Type B pancreatic cell (in vitro differentiated cells): Measurements from ENCODE around the gene C2CD4D. TPM values are rescaled to one million over a fixed set of nuclear protein-coding genes. Genes with fewer than 3 reads are reported as not detected.

Experiments used
- DNase-seq: peaks from one replicate; pipeline ENCODE4 v3.0.0; 2021; ENCODE audit warnings: mixed read lengths; ENCODE audit not compliant: unreplicated experiment; ENCODE audit errors: extremely low spot score
- H3K27ac Mint-ChIP-seq: 2 replicates; pipeline ENCODE4 v1.8.0; 2021; ENCODE audit warnings: mild to moderate bottlenecking, mixed read lengths
- H3K27me3 Mint-ChIP-seq: 2 replicates; pipeline ENCODE4 v1.8.0; 2021; ENCODE audit warnings: mixed read lengths
- H3K36me3 Mint-ChIP-seq: 2 replicates; pipeline ENCODE4 v1.8.0; 2021; ENCODE audit warnings: mixed read lengths
- H3K4me1 Mint-ChIP-seq: one replicate; pipeline ENCODE4 v1.8.0; 2021; ENCODE audit warnings: mixed read lengths; ENCODE audit not compliant: unreplicated experiment
- H3K4me3 Mint-ChIP-seq: 2 replicates; pipeline ENCODE4 v1.8.0; 2021; ENCODE audit warnings: mild to moderate bottlenecking, mixed read lengths
- H3K9me3 Mint-ChIP-seq: 2 replicates; pipeline ENCODE4 v1.8.0; 2021; ENCODE audit warnings: mixed read lengths
- CTCF ChIP-seq: fragments of 200-600 bp; sonication (generic); conservative IDR thresholded peaks from 2 replicates; pipeline ENCODE4 v1.5.0; 2021; ENCODE audit warnings: antibody characterized with exemption, mild to moderate bottlenecking
- total RNA-seq: library from RNA; stranded (reverse); gene quantifications from 2 replicates; pipeline ENCODE4 v1.2.1, GENCODE V29; 2021; ENCODE audit warnings: low replicate concordance

The C2CD4D gene
- total RNA-seq, 1 donor from 2014 or later = 0.43 TPM

- Mint-ChIP-seq H3K27ac (no peak within 1 kb of the TSS), H3K36me3 (no peaks in the 10 kb centered on the region), H3K9me3 (no peaks in the 10 kb centered on the region), H3K4me3 (no peak within 1 kb of the TSS), H3K27me3 (peaks cover 31% of the 10 kb centered on the region), H3K4me1 (no peaks in the 10 kb centered on the region)
- DNase-seq = no peak
- TF ChIP-seq CTCF = no peak
Measured at GRCh38 chr1:151853411-151853943, 13.9 kb upstream of the C2CD4D start, which contains the start of gene THEM5. Gene THEM5 (minus strand): TSS chr1:151853712. CDS start chr1:151853565, 147 bp downstream.

- no peak for TF ChIP-seq CTCF
- no peaks in the 10 kb centered on the region for H3K9me3 Mint-ChIP-seq
- no peaks in the 10 kb centered on the region for H3K4me1 Mint-ChIP-seq
- no peaks in the 10 kb centered on the region for H3K36me3 Mint-ChIP-seq
- H3K4me3 Mint-ChIP-seq = no peak overlapping the region
- peaks cover 31% of the 10 kb centered on the region for H3K27me3 Mint-ChIP-seq
- H3K27ac Mint-ChIP-seq = no peak overlapping the region
- DNase-seq = no peak
Measured at GRCh38 chr1:151852733-151853132, 13.1 kb upstream of the C2CD4D start.

GRCh38 chr1:151851886-151852285 lies 12.3 kb upstream of the C2CD4D start:
- H3K4me1 Mint-ChIP-seq = no peaks in the 10 kb centered on the region
- no peak overlapping the region for H3K27ac Mint-ChIP-seq
- H3K9me3 Mint-ChIP-seq = no peaks in the 10 kb centered on the region
- no peak overlapping the region for H3K4me3 Mint-ChIP-seq
- no peak for TF ChIP-seq CTCF
- H3K27me3 Mint-ChIP-seq = peaks cover 31% of the 10 kb centered on the region
- H3K36me3 Mint-ChIP-seq = no peaks in the 10 kb centered on the region
- no peak for DNase-seq

GRCh38 chr1:151849871-151850270 lies 10.3 kb upstream of the C2CD4D start:
- no peak overlapping the region for H3K4me3 Mint-ChIP-seq
- TF ChIP-seq CTCF = no peak
- H3K9me3 Mint-ChIP-seq = no peaks in the 10 kb centered on the region
- H3K27ac Mint-ChIP-seq = no peak overlapping the region
- DNase-seq = no peak
- H3K4me1 Mint-ChIP-seq = no peaks in the 10 kb centered on the region
- H3K36me3 Mint-ChIP-seq = no peaks in the 10 kb centered on the region
- peaks cover 45% of the 10 kb centered on the region for H3K27me3 Mint-ChIP-seq

- no peak for TF ChIP-seq CTCF
- Mint-ChIP-seq H3K27me3 (peaks cover 50% of the 10 kb centered on the region), H3K4me1 (no peaks in the 10 kb centered on the region), H3K4me3 (no peak overlapping the region), H3K27ac (no peak overlapping the region), H3K9me3 (no peaks in the 10 kb centered on the region), H3K36me3 (no peaks in the 10 kb centered on the region)
- DNase-seq = no peak
Measured at GRCh38 chr1:151849126-151849525, 9.5 kb upstream of the C2CD4D start.
